ENCODE results near the gene SLC22A7. TPM values are rescaled to one million over a fixed set of nuclear protein-coding genes. Genes with fewer than 3 reads are reported as not detected.

Gene SLC22A7
- total and polyA plus RNA-seq, 2 donors (not counting 1 experiment from before 2014, with no cell fraction given) = not detected

- Histone ChIP-seq H3K36me3 (replicated peaks in 1 of 2; ENCODE audit: control extremely low read depth in 1 of 2, control insufficient read depth in 1 of 2, extremely low read depth in 1 of 2, insufficient read depth in 2 of 2, low read length in 1 of 2) (no peaks in the 10 kb centered on the region), H4K20me1 (ENCODE audit: control insufficient read depth, insufficient read depth, low read length, poor library complexity, severe bottlenecking) (no peaks in the 10 kb centered on the region), H3K4me2 (replicated peaks; ENCODE audit: low read depth, low read length, poor library complexity, severe bottlenecking) (no peak overlapping the region), H2AFZ (ENCODE audit: insufficient read depth, low read depth, low read length, poor library complexity, severe bottlenecking) (no peak overlapping the region), H3K79me2 (ENCODE audit: control insufficient read depth, insufficient read depth, low read length) (no peaks in the 10 kb centered on the region), H3K9me3 (ENCODE audit: control extremely low read depth in 1 of 3, control insufficient read depth in 2 of 3, insufficient read depth in 1 of 3, low read length in 2 of 3) (peaks cover 0 to 3% (median 0%) of the 10 kb centered on the region in 3 donors), H3K9ac (ENCODE audit: low read length) (no peak overlapping the region), H3K27ac (ENCODE audit: low read length in 2 of 2) (no peak overlapping the region), H3K4me1 (ENCODE audit: control insufficient read depth in 2 of 2, insufficient read depth in 2 of 2, low read length in 2 of 2) (peaks cover 5 to 9% of the 10 kb centered on the region in 2 donors), H3K27me3 (replicated peaks in 1 of 4; ENCODE audit: control extremely low read depth in 1 of 4, control insufficient read depth in 3 of 4, insufficient read depth in 4 of 4, low read length in 3 of 4) (peaks cover 0 to 11% (median 5%) of the 10 kb centered on the region in 4 experiments), H3K4me3 (ENCODE audit: control extremely low read depth in 1 of 5, extremely low read depth in 1 of 5, insufficient read depth in 1 of 5, low read depth in 2 of 5, low read length in 4 of 5) (no peak overlapping the region)
- H3K4me3 Mint-ChIP-seq = no peak overlapping the region
- H3K27ac Mint-ChIP-seq = no peak overlapping the region
- H3K4me1 Mint-ChIP-seq = peaks cover 14% of the 10 kb centered on the region
- WGBS (ENCODE audit: insufficient coverage) = 91% methylated on average over 5 of the region's 5 CpGs
- no peak for TF ChIP-seq EZH2 (IDR thresholded peaks at IDR 0.05; ENCODE audit: borderline replicate concordance, insufficient read depth, low read depth, low read length, poor library complexity, severe bottlenecking)
- TF ChIP-seq, protein P1, sequence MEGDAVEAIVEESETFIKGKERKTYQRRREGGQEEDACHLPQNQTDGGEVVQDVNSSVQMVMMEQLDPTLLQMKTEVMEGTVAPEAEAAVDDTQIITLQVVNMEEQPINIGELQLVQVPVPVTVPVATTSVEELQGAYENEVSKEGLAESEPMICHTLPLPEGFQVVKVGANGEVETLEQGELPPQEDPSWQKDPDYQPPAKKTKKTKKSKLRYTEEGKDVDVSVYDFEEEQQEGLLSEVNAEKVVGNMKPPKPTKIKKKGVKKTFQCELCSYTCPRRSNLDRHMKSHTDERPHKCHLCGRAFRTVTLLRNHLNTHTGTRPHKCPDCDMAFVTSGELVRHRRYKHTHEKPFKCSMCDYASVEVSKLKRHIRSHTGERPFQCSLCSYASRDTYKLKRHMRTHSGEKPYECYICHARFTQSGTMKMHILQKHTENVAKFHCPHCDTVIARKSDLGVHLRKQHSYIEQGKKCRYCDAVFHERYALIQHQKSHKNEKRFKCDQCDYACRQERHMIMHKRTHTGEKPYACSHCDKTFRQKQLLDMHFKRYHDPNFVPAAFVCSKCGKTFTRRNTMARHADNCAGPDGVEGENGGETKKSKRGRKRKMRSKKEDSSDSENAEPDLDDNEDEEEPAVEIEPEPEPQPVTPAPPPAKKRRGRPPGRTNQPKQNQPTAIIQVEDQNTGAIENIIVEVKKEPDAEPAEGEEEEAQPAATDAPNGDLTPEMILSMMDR (IDR thresholded peaks at IDR 0.05) = no peak
- H3K9me3 Mint-ChIP-seq (ENCODE audit: insufficient read depth) = no peaks in the 10 kb centered on the region
- ATAC-seq (ENCODE audit: low read depth) = no peak
- H3K27me3 Mint-ChIP-seq = peaks cover 8% of the 10 kb centered on the region
- DNase-seq = no peak
- ChIA-PET POLR2A (interaction anchor here (0.5 to 0.6 kb wide), 2 partner anchors 212 to 1144 kb away, joined by 4 read pairs; no protein-coding TSS in a partner anchor), CTCF (interaction anchor here (1.2 to 6.6 kb wide), 14 partner anchors 8 to 253 kb away, joined by 3 to 73 read pairs (median 6); partner anchors contain the start of genes CRIP3 and POLR1C)
- intact Hi-C loops (cut with micrococcal nuclease) = loop anchor here (5.0 kb wide), 1 partner anchor 193 kb away; the partner anchor contains the start of gene DLK2
Measured at GRCh38 chr6:43264599-43265145, 33.4 kb upstream of the SLC22A7 start.

DNA sequence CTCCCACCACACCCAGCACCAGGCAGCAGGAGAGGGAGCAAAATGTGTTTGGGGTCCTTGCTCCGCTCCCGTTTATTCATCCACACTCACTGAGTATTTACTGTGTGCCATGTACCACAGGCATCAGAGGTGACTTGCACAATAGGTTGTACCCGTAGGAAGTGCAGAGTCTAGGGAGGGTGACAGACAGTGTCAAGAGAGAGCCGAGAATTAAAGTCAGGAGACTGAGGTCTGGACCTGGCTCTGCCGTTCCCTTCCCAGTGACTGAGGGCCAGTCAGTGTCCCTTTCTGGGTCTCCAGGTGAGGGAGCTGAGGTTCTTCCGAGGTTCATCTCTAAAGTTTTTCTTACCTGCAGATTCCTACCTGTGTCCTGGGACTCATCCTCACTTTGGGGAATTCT, 32.5 kb upstream of the SLC22A7 start:
- peaks cover 0 to 3% (median 0%) of the 10 kb centered on the region in 3 donors for H3K9me3 ChIP-seq (ENCODE audit: control extremely low read depth in 1 of 3, control insufficient read depth in 2 of 3, insufficient read depth in 1 of 3, low read length in 2 of 3)
- H3K9ac ChIP-seq (ENCODE audit: low read length) = no peak overlapping the region
- 96% methylated on average over 4 of the region's 6 CpGs for WGBS (ENCODE audit: insufficient coverage)
- Mint-ChIP-seq H3K27ac (no peak overlapping the region), H3K9me3 (ENCODE audit: insufficient read depth) (no peaks in the 10 kb centered on the region), H3K4me1 (peaks cover 22% of the 10 kb centered on the region), H3K4me3 (no peak overlapping the region), H3K27me3 (peaks cover 8% of the 10 kb centered on the region)
- DNase-seq = no peak
- ChIA-PET CTCF (interaction anchor here (0.6 to 6.6 kb wide), 10 partner anchors 43 to 241 kb away, joined by 3 to 73 read pairs (median 5); partner anchors contain the start of gene CRIP3), POLR2A (no interaction called here)
- peaks cover 0 to 11% (median 5%) of the 10 kb centered on the region in 4 experiments for H3K27me3 ChIP-seq (replicated peaks in 1 of 4; ENCODE audit: control extremely low read depth in 1 of 4, control insufficient read depth in 3 of 4, insufficient read depth in 4 of 4, low read length in 3 of 4)
- H3K4me2 ChIP-seq (replicated peaks; ENCODE audit: low read depth, low read length, poor library complexity, severe bottlenecking) = no peak overlapping the region
- H2AFZ ChIP-seq (ENCODE audit: insufficient read depth, low read depth, low read length, poor library complexity, severe bottlenecking) = no peak overlapping the region
- no peak for ATAC-seq (ENCODE audit: low read depth)
- intact Hi-C loops (cut with micrococcal nuclease) = loop anchor here (5.0 kb wide), 1 partner anchor 192 kb away; the partner anchor contains the start of gene DLK2
- peaks cover 14 to 18% of the 10 kb centered on the region in 2 donors for H3K4me1 ChIP-seq (ENCODE audit: control insufficient read depth in 2 of 2, insufficient read depth in 2 of 2, low read length in 2 of 2)
- no peak overlapping the region for H3K27ac ChIP-seq (ENCODE audit: low read length in 2 of 2)
- no peak overlapping the region for H3K4me3 ChIP-seq (ENCODE audit: control extremely low read depth in 1 of 5, extremely low read depth in 1 of 5, insufficient read depth in 1 of 5, low read depth in 2 of 5, low read length in 4 of 5)
- no peaks in the 10 kb centered on the region for H4K20me1 ChIP-seq (ENCODE audit: control insufficient read depth, insufficient read depth, low read length, poor library complexity, severe bottlenecking)
- no peaks in the 10 kb centered on the region for H3K36me3 ChIP-seq (replicated peaks in 1 of 2; ENCODE audit: control extremely low read depth in 1 of 2, control insufficient read depth in 1 of 2, extremely low read depth in 1 of 2, insufficient read depth in 2 of 2, low read length in 1 of 2)
- no peaks in the 10 kb centered on the region for H3K79me2 ChIP-seq (ENCODE audit: control insufficient read depth, insufficient read depth, low read length)
- no peak for TF ChIP-seq EZH2 (IDR thresholded peaks at IDR 0.05; ENCODE audit: borderline replicate concordance, insufficient read depth, low read depth, low read length, poor library complexity, severe bottlenecking)
- TF ChIP-seq, protein P1 (IDR thresholded peaks at IDR 0.05) = no peak

Data from B cell (primary cell).